ENCODE measurements around the gene TMEM229B. TPM values are rescaled to one million over a fixed set of nuclear protein-coding genes. Genes with fewer than 3 reads are reported as not detected.

The TMEM229B gene
- total and polyA plus RNA-seq, 8 donors, result 1.9 to 7.5 (median 3.7) TPM

- ATAC-seq, result no peak
Observed at GRCh38 chr14:67441256-67441655, 47.3 kb downstream of the TMEM229B start.

GRCh38 chr14:67440513-67440912 is 48.0 kb downstream of the TMEM229B start:
- WGBS, 2 donors, result 18 to 30% methylated on average over 4 of the region's 4 CpGs
- no peak for FAIRE-seq
- no peak for TF ChIP-seq CTCF (IDR thresholded peaks at IDR 0.05)
- Histone ChIP-seq H3K36me3 (no peaks in the 10 kb centered on the region), H3K4me3 (no peak overlapping the region), H3K4me1 (peaks cover 4 to 30% (median 20%) of the 10 kb centered on the region in 3 donors), H3K27me3 (no peaks in the 10 kb centered on the region), H3K27ac (peak overlapping the region; percentile 49 to 72 (median 57)), H3K9me3 (no peaks in the 10 kb centered on the region)
- peak in 4 of 6 donors; percentile 27 to 49 (median 46) for DNase-seq
- ATAC-seq, result peak; percentile 59 to 71 (median 64)
- intact Hi-C loops (cut with DNase I), result no loop called here

More at GRCh38 chr14:67441256-67441655, 47.3 kb downstream of the TMEM229B start:
- Histone ChIP-seq H3K36me3 (no peaks in the 10 kb centered on the region), H3K4me1 (peaks cover 6 to 30% (median 22%) of the 10 kb centered on the region in 3 donors), H3K27ac (peak overlapping the region in 3 of 4 donors; percentile 33 to 72 (median 51)), H3K9me3 (no peaks in the 10 kb centered on the region), H3K27me3 (no peaks in the 10 kb centered on the region), H3K4me3 (no peak overlapping the region)
- intact Hi-C loops (cut with DNase I), result no loop called here
- 61 to 68% methylated on average over 2 of the region's 2 CpGs for WGBS, 2 donors
- no peak for TF ChIP-seq CTCF (IDR thresholded peaks at IDR 0.05)
- DNase-seq, result peak in 1 of 6 donors; percentile 30
- no peak for FAIRE-seq

GRCh38 chr14:67438969-67439368 is 49.6 kb downstream of the TMEM229B start:
- intact Hi-C loops (cut with DNase I), result no loop called here

GRCh38 chr14:67436006-67436866 is 52.3 kb downstream of the TMEM229B start:
- peak in 3 of 6 donors; percentile 36 to 53 (median 42) for DNase-seq
- H3K27ac ChIP-seq, result no peak overlapping the region
- intact Hi-C loops (cut with DNase I), result no loop called here

More at GRCh38 chr14:67438969-67439368, 49.6 kb downstream of the TMEM229B start:
- Histone ChIP-seq H3K27me3 (no peaks in the 10 kb centered on the region), H3K4me1 (peaks cover 4 to 30% (median 20%) of the 10 kb centered on the region in 3 donors), H3K27ac (no peak overlapping the region), H3K36me3 (no peaks in the 10 kb centered on the region), H3K4me3 (no peak overlapping the region), H3K9me3 (no peaks in the 10 kb centered on the region)
- DNase-seq, result no peak
- no peak for ATAC-seq
- TF ChIP-seq CTCF (IDR thresholded peaks at IDR 0.05), result no peak
- 87 to 93% methylated on average over 1 of the region's 1 CpG for WGBS, 2 donors
- FAIRE-seq, result no peak

More at GRCh38 chr14:67436006-67436866, 52.3 kb downstream of the TMEM229B start:
- H3K36me3 ChIP-seq, result no peaks in the 10 kb centered on the region
- TF ChIP-seq CTCF (IDR thresholded peaks at IDR 0.05), result no peak
- no peak overlapping the region for H3K4me3 ChIP-seq
- H3K4me1 ChIP-seq, result peaks cover 4 to 17% (median 12%) of the 10 kb centered on the region in 3 donors
- peak; percentile 37 to 72 (median 56) for ATAC-seq
- WGBS, 2 donors, result 52% methylated on average over 10 of the region's 10 CpGs
- H3K27me3 ChIP-seq, result no peaks in the 10 kb centered on the region
- no peak for FAIRE-seq
- H3K9me3 ChIP-seq, result no peaks in the 10 kb centered on the region
